GM12865 (cell line): ENCODE results near the gene GNG3.
"Not testable (repeated sequence)": the region's sequence is repeated elsewhere in the genome, so short reads cannot be mapped to it uniquely, and the experiment has no call there.

ENCODE experiments used
- DNase-seq: peaks from one replicate; pipeline ENCODE4 v3.0.0; 2010; ENCODE audit warnings: low read depth
- H3K4me3 ChIP-seq: 2 replicates; pipeline ENCODE4 v1.5.1; 2011; ENCODE audit warnings: mild to moderate bottlenecking, low read depth, low read length, control low read depth
- TF ChIP-seq, protein P1 (sequence below): IDR thresholded peaks from 2 replicates; pipeline ENCODE4 v1.5.1; 2011; ENCODE audit warnings: low read length, control low read depth, low read depth, inconsistent platforms; ENCODE audit not compliant: insufficient read depth; ENCODE audit errors: missing control alignments

Gene GNG3

DNA sequence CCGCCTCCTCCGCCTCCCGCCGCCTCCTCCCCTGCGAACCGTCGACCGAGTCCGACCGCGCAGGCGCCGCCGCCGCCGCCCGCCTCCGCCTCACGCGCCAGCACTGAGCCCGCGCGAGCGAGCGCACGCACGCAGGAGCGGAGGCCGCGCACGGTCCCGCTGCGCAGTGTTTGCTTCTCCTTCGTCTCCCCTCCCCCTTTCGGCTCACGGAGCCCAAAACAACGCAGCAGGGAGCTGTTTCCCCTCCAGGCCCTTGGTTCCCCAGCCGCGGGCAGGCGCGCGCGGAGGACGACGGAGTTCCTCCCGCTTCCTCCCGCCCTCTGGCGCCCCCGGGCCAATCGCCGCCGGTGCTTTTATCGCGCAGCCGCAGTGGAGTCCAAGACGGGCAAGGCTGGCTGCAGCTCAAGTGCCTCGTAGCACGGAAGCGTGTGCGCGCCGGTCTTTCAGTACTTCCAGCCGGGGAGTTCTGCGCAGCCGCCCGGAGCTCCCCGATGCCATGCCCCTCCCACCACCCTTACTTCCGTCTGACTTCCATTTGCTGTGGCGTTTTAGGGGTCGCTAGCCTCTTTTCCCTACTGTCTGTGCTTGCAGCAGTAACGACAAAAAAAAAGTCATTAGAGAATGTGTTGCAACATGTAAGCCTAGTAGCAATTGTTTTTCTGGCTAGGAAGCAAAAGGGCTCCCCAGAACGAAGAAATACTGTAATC lies 19.8 kb downstream of the GNG3 start, which contains the start of gene HNRNPUL2:
HNRNPUL2 (minus strand) TSS at position 293 of the 707 bp plus-strand sequence. CDS start 301 bp downstream, outside the sequence.
- peak; percentile 100 for DNase-seq
- H3K4me3 ChIP-seq: peak within 1 kb of the TSS; percentile 99
- TF ChIP-seq, protein P1, sequence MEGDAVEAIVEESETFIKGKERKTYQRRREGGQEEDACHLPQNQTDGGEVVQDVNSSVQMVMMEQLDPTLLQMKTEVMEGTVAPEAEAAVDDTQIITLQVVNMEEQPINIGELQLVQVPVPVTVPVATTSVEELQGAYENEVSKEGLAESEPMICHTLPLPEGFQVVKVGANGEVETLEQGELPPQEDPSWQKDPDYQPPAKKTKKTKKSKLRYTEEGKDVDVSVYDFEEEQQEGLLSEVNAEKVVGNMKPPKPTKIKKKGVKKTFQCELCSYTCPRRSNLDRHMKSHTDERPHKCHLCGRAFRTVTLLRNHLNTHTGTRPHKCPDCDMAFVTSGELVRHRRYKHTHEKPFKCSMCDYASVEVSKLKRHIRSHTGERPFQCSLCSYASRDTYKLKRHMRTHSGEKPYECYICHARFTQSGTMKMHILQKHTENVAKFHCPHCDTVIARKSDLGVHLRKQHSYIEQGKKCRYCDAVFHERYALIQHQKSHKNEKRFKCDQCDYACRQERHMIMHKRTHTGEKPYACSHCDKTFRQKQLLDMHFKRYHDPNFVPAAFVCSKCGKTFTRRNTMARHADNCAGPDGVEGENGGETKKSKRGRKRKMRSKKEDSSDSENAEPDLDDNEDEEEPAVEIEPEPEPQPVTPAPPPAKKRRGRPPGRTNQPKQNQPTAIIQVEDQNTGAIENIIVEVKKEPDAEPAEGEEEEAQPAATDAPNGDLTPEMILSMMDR: no peak

DNA sequence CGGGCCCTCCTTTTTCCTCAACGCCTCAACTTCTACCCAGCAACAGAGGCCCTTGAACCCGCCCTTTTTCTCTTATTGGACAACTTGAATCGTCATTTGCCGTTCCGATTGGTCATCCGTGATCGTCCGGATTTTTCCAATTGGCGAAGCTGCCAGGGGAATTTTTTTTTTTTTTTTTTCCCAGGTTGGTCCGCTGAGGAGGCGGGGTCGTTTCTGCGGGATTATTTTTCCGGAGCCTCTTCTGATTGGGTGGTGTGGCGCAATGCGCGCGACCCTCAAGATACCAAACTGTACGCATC lies 20.3 kb downstream of the GNG3 start:
- DNase-seq: peak; percentile 98
- TF ChIP-seq, protein P1: no peak
- peak overlapping the region; percentile 93 for H3K4me3 ChIP-seq

DNA sequence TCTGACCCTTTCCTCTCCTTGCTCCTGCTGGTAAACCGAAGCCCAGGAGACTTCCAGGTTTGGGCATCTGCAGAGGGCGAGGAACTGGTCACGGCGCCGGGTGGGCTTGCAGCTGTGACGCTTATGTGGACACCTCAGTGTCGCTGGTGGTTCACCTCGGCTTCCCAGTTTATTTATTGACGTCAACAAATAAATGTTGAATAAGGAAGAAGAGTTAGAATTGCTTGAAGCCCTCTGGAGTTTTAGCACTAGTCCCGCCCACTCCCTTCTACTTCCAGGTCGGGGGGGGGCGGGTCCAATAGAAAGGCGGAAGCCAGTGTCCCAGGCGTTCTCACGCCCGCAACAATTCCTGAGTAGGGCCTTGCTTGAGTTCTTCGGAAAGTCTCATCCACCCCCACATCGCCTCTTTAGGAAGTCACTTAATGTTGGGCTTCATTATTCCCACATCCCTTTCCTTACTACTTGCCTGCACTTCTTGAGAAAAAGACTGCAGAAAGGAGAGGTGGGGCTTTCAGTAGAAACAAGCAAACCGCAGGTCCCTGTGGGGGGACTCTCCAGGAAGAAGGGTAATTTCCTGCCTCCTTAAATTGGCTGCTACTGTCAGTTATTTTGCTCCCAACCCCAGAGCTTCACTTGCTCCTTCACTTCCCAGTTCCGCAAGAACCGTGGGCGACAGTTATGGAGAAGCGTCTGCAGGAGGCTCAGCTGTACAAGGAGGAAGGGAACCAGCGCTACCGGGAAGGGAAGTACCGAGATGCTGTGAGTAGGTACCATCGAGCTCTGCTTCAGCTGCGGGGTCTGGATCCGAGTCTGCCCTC lies 20.9 kb downstream of the GNG3 start, which contains the start of gene TTC9C:
TTC9C (plus strand) TSS at position 316 of the 818 bp plus-strand sequence; CDS start at position 679, 363 bp downstream.
- TF ChIP-seq, protein P1: no peak
- DNase-seq: peak; percentile 89
- peak within 1 kb of the TSS; percentile 99 for H3K4me3 ChIP-seq

DNA sequence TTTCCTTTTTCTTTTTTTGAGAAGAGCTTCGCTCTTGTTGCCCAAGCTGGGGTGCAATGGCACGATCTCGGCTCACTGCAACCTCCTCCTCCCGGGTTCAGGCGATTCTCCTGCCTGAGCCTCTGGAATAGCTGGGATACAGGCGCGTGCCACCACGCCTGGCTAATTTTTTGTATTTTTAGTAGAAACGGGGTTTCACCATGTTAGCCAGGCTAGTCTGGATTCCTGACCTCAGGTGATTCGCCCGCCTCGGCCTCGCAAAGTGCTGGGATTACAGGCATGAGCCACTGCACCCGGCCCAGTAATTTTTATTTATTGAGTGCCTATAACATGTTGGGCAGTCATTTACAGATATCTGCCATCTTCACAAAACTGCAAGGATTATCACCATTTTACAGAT lies 22.6 kb downstream of the GNG3 start:
- peak overlapping the region; percentile 93 for H3K4me3 ChIP-seq
- DNase-seq: not testable (repeated sequence)

DNA sequence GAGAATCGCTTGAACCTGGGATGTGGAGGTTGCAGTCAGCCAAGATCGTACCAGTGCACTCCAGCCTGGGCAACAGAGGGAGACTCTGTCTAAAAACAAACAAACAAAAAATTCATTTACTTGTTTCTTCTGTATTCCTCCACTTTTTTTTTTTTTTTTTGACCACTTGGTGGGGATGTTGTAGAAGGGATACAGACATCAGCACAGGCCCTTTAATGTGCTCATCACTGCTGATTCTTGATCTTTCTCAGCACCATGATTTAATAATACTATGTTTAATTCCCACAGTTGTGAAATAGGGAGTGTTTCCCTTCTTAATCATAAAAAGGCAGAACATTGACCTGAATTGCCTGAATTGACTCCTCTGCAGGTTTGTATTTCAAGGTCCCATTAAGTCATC lies 25.4 kb downstream of the GNG3 start:
- H3K4me3 ChIP-seq: no peak overlapping the region
- TF ChIP-seq, protein P1: no peak
- peak; percentile 34 for DNase-seq

DNA sequence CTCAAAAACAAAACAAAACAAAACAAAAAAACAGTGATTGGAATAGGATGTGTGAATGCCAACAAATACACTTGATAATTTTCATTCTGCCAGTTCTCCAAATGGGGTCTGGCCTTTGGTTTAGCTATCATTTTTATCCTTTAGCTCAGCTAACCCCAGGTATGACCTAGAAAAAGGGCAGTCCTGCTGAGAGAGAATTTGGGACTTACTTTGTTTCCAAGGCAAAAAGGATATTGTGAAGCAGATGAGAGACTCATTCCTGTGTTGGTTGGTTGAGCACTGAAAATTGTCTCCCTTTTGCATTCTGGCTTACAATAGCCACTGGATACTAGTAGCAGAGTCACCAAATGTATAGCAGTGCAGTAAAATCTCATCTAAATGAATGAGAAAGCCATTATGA lies 29.7 kb downstream of the GNG3 start:
- DNase-seq: no peak
- no peak overlapping the region for H3K4me3 ChIP-seq
- TF ChIP-seq, protein P1: no peak

DNA sequence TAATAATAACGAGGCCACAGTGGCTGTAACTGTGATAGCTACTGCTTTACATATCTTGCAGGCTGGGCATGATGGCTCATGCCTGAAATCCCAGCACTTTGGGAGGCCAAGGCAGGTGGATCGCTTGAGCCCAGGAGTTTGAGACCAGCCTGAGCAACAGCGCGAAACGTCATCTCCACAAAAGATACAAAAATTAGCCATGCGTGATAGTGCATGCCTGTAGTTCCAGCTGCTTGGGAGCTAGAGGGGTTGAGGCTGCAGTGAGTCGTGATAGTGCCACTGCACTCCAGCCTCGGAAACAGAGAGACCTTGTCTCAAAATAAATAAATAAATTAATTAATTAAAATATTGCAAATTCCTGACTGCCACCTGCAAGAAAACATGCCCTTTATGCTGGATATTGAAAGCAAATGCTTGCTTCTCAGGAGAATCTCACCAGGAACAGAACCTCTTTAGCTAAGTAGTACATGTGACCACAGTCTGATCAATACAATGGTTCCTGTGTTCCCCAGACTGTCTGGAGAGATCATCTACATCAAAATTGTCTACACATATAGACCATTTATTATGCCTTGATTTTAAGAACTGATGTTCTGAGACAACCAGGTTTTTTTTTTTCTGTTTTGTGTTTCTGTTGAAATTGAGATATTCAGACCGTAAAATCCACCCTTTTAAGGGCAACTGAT lies 40.1 kb downstream of the GNG3 start:
- TF ChIP-seq, protein P1: no peak
- DNase-seq: no peak
- no peak overlapping the region for H3K4me3 ChIP-seq

DNA sequence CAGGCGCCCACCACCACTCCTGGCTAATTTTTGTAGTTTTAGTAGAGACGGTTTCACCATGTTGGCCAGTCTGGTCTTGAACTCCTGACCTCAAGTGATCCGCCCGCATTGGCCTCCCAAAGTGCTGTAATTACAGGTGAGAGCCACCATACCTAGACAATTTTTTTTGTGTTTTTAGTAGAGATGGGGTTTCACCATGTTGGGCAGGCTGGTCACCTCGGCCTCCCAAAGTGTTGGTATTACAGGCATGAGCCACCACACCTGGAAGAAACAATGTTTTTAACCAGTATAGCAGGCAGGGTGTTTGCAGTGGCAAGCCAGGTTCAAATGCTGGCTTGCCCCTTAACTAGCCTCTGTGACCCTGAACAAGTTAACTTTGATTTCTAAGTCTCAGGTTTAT lies 42.5 kb downstream of the GNG3 start:
- H3K4me3 ChIP-seq, DNase-seq: not testable (repeated sequence)
